Measurements from ENCODE around the gene MT1B.

Gene MT1B

GRCh38 chr16:56691885-56692284 lies 40.2 kb downstream of the MT1B start:
- no peak for DNase-seq

- no peak for DNase-seq
Observed at GRCh38 chr16:56695246-56695645, 43.6 kb downstream of the MT1B start.

- no peak for DNase-seq
Observed at GRCh38 chr16:56697456-56698155, 45.9 kb downstream of the MT1B start.

- no peak for DNase-seq
Observed at GRCh38 chr16:56700195-56700594, 48.5 kb downstream of the MT1B start.

GRCh38 chr16:56700631-56701030 lies 48.9 kb downstream of the MT1B start:
- no peak for DNase-seq

GRCh38 chr16:56701534-56701933 lies 49.8 kb downstream of the MT1B start:
- no peak for DNase-seq

Measured in stimulated activated naive CD4-positive, alpha-beta T cell treated with Interleukin-2 at 50 U/mL for 16 hours (primary cell).